ENCODE results near the gene SELENOM.
"Not testable (repeated sequence)": the region's sequence is repeated elsewhere in the genome, so short reads cannot be mapped to it uniquely, and the experiment has no call there.

The SELENOM gene

GRCh38 chr22:31079095-31079642 lies 28.2 kb downstream of the SELENOM start:
- no peak for DNase-seq (ENCODE audit: low read depth in 2 of 2)

DNA sequence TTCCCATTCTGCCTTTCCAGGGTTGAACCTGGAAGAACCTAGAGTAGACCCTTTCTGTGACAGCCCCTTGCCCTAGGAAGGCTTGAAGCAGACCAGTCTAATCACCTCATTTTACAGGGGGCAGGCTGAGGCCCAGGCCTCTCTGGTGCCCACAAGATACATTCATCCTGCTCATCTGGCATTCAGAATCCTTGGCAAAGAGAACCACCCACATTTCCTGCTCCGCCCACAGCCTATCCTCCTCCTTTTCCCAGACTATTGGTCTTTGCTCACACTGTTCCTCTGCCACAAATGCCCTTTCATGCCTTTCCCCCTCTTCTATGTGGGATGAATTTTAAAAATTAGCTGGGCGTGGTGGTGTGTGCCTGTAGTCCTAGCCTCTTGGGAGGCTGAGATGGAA lies 29.0 kb downstream of the SELENOM start:
- not testable (repeated sequence) for DNase-seq (ENCODE audit: low read depth in 2 of 2)

DNA sequence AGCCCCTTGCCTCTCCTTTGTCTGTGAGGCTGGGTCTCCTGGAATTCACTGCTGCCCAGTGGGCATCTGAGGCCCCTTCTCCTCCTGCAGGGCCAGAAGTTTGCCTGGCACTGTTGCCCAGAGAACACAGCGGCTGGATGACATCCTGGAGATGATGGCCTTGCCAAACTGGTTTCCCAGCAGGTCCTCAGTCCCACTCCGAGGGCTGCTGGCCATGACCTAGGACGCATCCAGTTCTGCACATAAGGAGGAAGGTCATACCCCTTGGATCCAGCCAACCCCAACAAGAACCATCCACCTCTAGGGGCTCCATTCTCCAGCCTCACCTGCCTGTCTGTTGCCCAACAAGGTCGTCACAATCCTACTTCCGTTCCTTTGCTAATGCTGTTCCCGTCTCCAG lies 29.7 kb downstream of the SELENOM start:
- DNase-seq (ENCODE audit: low read depth in 2 of 2), result no peak

DNA sequence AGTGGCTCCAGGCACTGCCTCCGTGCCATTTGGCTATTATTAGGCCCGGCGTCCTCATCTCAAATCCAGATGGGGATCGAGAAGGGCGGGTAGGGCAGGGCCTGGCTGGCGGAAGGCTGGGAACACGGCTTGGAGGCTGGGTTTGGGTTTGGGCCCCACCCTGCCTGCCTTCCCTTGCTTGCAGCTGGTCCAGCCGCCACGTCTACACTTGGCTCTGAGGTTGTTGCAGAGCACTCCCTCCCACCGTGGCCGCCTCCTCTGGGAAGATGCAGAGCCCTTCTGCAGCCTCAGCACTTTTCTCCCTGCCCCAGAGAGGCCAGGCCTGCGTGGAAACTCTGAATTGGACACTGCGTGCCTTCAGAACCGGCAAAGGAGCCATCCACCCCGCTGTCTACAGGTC lies 31.4 kb downstream of the SELENOM start:
- DNase-seq (ENCODE audit: low read depth in 2 of 2), result no peak

GRCh38 chr22:31073545-31074145 lies 33.7 kb downstream of the SELENOM start:
- not testable (repeated sequence) for DNase-seq (ENCODE audit: low read depth in 2 of 2)

- DNase-seq (ENCODE audit: low read depth in 2 of 2), result not testable (repeated sequence)
Measured at GRCh38 chr22:31073125-31073524, 34.2 kb downstream of the SELENOM start.

- not testable (repeated sequence) for DNase-seq (ENCODE audit: low read depth in 2 of 2)
Measured at GRCh38 chr22:31069691-31070314, 37.6 kb downstream of the SELENOM start.

GRCh38 chr22:31068970-31069369 lies 38.4 kb downstream of the SELENOM start:
- DNase-seq (ENCODE audit: low read depth in 2 of 2), result no peak

DNA sequence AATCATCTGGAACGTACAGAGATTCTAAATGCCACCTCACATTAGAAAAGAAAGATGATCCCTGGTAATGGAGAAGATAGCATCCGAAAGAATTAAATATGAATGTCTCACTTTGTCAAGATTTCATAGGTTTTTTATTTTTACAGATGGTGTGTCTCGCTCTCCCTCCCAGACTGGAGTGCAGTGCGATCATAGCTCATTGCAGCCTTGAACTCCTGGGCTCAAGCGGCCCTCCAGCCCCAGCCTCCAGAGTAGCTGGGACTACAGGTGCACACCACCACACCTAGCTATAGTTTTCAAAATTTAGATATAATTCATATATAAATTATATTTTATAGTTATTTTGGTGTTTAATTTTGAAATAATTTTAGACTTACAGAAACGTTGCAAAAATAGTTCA lies 43.0 kb downstream of the SELENOM start:
- DNase-seq (ENCODE audit: low read depth in 2 of 2), result no peak

- no peak for DNase-seq (ENCODE audit: low read depth in 2 of 2)
Measured at GRCh38 chr22:31062566-31063230, 44.7 kb downstream of the SELENOM start.

DNA sequence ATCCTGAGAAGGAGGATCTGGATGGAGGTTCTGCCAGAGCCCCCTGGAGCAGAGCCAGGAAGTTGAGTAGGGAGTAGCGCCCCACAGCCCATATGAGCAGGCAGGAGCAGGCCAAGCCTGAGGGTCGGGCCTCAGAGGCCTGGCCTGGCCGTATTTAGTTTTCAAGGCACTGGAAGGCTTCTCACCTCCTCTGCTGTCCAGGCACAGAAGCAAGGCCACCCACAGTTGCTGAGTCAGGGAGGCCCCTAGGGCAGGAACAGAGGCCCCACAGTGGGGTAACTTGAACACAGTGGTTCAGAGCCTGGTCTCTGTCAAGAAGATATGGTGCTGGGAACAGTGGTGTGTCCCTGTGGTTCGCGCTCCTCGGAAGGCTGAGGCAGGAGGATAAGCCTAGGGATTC lies 47.7 kb downstream of the SELENOM start:
- DNase-seq (ENCODE audit: low read depth in 2 of 2), result not testable (repeated sequence)

- DNase-seq (ENCODE audit: low read depth in 2 of 2), result no peak
Measured at GRCh38 chr22:31056986-31057599, 50.3 kb downstream of the SELENOM start.

DNA sequence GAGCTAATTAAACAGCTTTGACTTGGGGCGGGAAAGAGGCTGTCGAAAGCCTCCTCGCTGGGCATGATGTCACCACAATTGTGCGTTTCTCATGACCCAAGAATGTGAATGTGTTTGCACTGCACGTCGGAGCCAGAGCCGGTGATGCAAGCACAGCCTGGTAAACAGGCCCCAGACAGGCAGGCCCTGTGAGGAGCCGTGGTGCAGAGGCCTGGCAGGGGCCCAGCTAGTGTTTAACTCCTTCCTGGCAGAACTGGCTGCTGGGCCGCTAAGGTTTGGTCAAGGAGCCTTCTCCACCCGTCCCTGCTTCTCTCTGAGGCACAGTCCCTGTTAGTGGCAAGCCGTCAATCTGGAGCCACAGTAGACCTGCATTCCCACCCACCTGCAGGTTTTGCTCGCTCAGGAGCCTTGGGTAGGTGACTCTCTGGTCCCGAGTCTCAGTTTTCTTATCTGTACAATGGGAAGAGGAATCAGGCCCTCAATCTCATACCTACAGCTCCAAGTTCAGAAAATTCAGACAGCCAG lies 51.7 kb downstream of the SELENOM start:
- no peak for DNase-seq (ENCODE audit: low read depth in 2 of 2)

GRCh38 chr22:31055117-31055634 lies 52.2 kb downstream of the SELENOM start:
- no peak for DNase-seq (ENCODE audit: low read depth in 2 of 2)

All from stimulated activated CD4-positive, alpha-beta T cell treated with anti-CD3 and anti-CD28 coated beads, Interleukin-1b, Interleukin-23, amount 100 ng/mL, for 1 hour (primary cell).